GM18519 (cell line): ENCODE data around the gene PRKCSH.
"Not testable (repeated sequence)": the region's sequence is repeated elsewhere in the genome, so short reads cannot be mapped to it uniquely, and the experiment has no call there.

Experiments
- ATAC-seq: cut with Tn5 transposase; IDR thresholded peaks from one replicate; pipeline ENCODE4 v1.9.1; 2021; ENCODE audit warnings: mild to moderate bottlenecking, moderate library complexity; ENCODE audit not compliant: unreplicated experiment, low FRiP score

PRKCSH gene, protein sequence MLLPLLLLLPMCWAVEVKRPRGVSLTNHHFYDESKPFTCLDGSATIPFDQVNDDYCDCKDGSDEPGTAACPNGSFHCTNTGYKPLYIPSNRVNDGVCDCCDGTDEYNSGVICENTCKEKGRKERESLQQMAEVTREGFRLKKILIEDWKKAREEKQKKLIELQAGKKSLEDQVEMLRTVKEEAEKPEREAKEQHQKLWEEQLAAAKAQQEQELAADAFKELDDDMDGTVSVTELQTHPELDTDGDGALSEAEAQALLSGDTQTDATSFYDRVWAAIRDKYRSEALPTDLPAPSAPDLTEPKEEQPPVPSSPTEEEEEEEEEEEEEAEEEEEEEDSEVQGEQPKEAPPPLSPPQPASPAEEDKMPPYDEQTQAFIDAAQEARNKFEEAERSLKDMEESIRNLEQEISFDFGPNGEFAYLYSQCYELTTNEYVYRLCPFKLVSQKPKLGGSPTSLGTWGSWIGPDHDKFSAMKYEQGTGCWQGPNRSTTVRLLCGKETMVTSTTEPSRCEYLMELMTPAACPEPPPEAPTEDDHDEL

DNA sequence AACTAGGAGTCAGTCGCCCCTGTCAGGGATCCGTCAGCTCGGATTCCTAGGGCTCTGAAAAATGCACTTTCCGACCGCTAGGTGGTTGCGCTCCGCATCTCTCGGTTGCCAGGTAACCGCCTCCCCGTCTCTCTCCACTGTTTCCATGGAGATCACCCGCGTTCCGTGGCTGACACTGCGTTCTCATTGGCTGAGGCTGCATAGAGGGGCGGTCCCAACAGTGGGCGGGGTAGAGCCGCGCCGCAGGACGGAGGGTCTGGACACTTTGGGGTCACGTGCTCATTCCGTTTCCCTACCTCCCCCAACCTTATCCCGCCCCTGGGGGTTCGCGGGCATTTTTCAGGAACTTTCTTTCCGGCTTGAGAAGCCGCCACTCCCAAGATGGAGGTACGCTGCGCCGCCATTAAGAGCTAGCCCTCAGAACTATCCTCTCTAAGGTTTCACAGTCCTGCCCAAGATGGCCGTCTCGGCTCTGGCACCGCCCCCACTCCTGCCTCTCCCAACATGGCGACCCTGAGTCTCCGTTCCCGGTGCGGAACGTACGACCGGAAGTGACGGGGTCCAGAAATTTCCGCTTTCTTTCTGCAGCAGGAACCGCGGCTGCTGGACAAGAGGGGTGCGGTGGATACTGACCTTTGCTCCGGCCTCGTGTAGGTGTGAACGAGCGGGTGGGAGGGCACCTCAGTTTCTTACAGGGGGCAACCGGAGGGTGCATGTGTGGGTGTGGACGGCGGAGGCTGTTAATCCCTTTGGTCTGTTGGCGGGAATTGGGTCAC, at the start of gene PRKCSH, which contains the start of gene ODAD3:
PRKCSH (plus strand) TSS at position 579 of the 776 bp plus-strand sequence. CDS start 483 bp downstream, outside the sequence.
ODAD3 (minus strand) TSS at position 65 of the 776 bp plus-strand sequence. CDS start 105 bp downstream, outside the sequence.
- peak; percentile 85 for ATAC-seq

DNA sequence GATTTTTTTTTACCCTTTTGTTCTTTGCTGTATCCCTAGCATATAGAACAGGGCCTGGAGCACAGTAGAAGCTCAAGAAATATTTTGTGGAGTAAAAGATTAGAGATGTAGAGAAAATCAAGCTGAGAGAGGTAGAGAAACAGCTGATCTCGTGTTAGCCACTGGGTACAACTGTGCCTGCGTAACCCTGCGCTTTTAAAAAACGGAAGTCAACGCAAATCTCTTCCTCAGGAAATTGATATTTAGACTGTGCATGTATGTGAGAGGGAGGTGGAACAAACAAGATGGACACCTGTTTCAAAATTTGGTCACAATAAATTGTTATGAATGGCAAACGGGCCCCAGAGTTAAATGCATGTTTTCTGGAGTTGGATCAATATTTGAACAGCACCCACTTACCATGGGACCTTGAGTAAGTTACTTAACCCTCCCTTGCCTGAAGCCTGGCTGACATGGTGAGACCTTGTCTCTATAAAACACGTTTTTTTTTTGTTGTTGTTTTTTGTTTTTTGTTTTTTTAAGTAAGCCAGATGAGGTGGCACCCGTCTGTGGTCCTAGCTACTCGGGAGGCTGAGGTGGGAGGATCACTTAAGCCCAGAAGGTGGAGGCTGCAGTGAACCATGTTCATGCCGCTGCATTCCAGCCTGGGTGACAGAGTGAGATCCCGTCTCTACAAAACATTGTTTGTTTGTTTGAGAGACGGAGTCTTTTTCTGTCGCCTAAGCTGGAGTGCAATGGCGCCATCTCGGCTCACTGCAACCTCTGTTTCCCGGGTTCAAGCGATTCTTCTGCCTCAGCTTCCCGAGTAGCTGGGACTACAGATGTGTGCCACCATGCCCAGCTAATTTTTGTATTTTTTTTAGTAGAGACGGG, 48.0 kb upstream of the PRKCSH start:
- no peak for ATAC-seq

DNA sequence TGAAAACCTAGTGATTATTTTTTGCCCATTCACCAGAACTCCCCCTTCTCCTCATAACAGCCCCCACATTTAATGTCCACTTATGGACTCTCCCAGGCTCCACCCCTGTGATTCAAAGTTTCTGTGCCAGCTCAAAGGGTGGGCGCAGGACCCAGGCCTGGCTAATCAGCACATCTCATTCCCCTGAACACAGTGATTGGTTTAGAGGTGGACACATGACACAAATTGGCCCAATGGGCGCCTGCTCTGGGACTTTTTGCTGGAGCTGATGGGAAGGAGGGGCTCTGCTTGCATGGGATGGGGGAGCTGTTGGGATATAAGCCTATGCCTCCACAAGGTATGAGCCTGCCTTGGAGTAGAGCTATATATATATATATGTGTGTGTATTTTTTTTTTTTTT, 45.1 kb upstream of the PRKCSH start:
- no peak for ATAC-seq

DNA sequence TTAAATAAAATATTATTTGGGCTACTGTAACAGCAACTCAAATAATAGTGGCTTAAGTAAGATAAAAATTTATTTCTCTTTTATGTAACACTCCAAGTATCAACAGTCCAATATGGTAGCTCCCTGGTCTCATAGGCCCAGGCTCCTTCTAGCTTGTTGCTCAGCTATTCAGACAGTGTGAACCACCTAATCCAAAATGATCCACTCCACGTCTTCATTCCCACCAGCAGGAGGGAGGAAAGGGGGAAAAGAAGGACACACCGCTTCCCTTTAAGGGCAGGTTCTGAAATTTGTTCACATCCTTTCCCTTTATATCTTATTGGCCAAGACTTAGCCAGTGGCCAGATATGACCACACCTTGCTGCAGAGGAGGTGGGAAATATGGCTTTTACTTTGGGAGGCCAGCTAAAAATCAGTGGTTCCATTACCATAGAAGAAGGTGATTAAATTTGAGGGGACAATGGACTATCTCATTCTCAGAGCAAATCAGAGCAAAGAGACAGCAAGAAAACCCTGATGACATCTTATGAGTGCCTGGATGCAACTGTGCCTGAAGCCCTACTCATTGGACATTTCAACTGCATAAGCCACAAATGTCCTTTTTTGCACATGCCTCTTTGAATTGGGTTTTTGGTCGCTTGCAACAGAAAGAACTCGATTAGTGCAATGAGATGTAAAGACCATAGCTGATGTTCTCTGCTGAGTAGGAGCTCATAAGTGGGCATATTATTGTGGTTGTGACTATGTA, 44.3 kb upstream of the PRKCSH start:
- no peak for ATAC-seq

DNA sequence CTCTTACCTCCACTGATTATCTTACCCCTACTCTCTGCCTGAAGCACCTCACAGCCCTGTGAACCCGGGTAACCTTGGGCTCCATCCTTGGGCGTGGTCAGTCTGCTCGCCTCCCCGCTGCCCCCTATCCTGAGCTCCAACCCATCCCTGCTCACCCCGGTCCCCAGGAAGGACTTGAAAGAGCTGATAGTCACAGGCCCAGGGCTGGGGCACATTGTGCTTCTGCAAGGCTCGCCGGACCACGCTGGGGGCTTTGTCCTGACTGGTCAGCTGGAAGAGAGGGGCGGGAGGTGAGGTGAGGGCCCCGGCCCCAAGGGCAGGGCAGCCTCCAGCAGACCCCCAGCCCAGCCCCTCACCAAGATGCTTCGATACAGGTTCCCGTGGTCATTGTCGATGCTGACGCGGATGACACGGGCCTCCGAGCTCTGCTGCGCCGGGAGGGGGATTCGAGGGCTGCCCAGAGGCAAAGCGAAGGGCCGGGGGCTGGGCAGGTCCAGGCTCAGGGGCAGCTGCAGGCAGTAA, 38.3 kb upstream of the PRKCSH start:
- no peak for ATAC-seq

DNA sequence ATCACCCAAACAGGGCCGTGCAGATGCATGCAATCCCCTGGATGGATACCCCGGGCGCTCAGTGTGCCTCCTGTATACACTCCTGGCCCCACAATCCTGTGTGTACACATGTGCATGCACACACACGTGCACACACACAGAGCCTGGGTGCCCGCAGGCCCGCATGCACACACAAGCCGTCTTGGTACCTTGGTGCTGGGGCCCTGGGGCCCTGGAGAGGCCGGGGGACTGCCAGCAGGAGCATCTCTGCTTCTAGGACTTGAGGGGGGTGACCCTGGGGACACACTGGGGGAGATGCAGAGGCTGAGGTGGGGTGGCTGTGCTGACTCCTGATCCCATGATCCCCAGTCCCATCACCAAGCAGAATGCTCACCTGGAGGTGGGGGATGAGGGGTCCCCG, 35.8 kb upstream of the PRKCSH start:
- ATAC-seq = no peak

DNA sequence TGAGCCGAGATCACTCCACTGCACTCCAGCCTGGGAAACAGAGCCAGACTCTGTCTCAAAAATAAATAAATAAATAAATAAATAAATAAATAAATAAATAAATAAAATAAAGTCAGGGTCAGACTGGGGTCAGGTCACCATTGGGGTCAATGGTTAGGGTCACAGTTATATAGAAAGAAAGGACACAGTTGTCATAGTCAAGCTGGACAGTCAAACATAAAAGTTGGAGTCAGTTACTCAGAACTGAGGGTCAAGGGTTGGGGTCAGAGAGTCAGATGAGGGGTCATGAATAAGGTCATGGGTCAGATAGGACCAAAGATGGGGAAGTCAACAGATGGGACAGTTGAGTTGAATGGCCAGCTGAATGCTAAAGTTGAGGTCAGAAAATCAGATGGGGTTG, 34.6 kb upstream of the PRKCSH start:
- ATAC-seq = no peak

DNA sequence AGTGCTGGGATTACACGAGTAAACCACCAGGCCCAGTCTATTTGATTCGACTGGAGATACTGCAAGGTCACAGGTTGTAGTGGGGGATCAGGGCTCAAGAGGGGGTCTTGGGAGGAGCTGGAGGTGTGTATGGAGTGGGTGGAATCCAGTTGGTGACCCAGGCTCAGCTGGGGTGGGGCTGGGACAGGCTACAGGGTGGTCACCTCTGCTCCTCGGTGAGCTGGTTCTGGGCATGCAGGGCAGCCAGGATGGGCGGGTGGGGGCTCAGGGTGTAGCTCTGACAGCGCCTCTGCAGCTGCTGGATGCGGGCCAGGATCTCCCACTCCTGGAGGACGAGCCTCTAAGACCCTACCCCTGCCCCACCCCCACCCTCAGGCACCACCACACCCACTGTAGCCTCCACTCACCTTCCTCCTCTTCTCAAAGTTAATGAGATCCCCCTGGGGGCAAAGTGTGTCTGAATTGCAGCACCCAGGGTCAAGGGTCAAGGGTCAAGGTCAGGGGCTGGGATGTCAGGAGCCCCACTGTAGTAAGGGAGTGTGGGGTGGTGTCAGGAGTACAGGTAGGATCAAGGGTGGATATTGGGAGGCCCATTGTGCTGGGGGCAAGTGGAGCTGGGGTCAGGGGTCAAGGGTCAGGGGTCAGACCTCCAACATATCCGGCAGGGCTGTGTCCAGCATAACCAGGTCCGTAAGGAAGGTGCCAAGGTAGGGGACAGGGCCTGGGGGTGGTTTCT, 33.5 kb upstream of the PRKCSH start:
- ATAC-seq = no peak

DNA sequence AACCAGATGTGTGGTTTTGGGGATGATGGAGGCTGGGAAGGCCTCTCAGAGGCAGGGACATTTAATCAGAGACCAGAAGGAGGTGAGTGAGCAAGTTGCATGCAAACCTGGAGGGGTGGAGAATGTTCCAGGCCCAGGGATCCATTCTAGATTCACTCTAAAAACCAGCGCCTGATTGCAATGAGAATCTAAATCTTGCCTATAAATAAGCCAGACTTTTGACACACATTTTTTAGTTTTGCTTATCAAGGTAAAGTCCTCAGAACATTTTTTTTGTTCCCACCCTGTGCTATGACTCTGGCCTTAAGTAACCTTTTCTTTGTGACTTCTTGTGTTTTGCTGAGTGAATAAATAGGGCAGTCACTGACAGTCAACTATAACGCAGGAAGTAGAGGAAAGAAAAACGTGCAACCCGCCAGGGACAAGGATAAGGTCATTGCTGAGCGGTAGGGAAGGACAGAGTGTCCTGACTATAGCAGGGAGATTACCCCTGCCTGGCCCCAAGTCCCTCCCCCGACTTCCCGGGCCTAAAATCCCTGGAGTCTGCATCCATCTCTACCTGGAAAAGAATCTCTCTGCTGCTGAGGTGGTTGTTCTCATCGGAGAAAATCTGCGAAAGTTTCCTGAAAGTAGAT, 30.7 kb upstream of the PRKCSH start:
- ATAC-seq = no peak

DNA sequence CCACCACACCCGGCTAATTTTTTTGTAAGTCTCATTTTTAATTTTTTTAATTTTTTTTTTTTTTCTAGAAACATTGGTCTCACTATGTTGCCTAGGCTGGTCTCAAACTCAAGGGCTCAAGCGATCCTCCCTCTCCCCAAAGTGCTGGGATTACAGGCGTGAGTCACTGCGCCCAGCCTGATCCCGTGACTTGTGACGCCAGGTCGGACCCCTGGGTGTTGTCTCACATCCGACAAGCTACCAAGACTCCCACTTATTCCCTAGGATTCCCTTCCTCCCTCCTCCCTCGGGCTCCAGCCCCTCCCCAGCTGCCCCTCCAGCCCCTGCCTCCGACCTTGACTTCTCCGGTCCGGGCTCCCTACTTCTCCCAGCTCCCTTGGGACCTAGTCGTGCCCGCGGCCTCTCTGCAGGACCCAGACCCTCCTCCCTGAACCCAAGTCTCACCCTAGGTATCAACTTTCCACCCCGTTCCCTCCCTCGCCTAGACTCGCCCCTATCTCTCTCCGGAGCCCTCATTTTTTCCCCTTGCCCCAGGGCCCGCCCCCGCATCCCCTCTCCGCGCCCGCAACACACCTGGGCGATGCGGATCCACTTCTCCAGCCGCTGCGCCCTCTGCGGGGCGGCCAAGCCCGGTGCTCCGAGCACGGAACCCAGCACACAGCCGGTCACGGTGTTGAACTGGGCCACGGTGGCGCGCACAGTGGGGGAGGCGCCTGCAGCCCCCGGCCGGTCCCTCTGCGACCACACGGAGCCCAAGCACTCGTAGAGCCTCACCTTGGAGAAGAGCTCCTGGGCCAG, 29.4 kb upstream of the PRKCSH start:
- ATAC-seq = no peak

DNA sequence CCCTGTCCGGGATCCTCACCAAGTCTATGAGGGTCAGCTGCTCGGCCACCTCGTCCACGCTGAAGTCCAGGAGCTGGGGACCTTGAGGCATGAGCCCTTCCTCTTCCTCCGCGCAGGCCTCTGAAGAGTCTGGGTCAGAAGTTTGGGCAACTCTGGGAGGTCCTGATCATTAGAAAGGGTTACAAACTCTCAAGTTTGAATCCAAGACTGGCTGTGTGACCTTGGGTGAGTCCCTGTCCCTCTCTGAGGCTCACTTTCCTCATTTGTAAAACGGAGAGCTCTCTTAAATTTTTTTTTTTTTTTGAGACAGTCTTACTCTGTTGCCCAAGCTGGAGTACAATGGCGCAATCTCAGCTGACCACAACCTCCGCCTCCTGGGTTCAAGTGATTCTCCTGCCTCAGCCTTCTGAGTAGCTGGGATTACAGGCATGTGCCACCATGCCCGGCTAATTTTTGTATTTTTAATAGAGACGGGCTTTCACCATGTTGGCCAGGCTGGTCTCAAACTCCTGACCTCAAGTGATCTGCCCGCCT, 28.7 kb upstream of the PRKCSH start:
- not testable (repeated sequence) for ATAC-seq

DNA sequence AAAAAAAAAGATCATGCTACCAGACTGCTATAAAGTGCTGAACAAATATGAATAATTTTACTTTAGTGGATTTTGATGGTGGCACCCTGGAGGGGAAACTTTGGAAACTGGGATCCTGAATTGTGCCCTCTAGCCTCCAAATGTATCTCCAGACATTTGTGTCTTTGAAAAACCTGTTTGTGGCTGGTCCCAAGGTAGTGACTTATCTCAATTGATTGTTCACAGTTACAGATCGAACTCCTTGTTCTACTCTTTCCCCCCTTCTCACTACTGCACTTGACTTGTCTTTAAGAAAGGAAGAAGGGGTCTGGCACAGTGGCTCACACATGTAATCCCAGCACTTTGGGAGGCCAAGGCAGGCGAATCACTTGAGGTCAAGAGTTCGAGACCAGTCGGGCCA, 26.8 kb upstream of the PRKCSH start:
- no peak for ATAC-seq

DNA sequence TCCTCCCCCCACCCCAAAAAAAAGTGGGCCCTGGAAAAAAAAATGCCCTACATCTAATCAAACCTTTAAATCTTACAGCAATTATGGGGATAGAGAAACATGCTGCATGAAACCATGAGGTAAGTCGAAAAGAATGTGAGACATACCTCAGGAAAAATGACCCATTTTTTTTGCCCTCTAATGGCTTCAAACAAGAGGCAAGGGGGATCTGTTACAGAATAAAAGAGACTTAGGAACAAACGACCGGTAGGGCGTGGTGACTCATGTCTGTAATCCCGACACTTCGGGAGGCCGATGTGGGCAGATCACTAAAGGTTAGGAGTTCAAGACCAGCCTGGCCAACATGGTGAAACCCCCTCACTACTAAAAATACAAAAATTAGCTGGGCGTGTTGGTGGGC, 24.8 kb upstream of the PRKCSH start:
- no peak for ATAC-seq

DNA sequence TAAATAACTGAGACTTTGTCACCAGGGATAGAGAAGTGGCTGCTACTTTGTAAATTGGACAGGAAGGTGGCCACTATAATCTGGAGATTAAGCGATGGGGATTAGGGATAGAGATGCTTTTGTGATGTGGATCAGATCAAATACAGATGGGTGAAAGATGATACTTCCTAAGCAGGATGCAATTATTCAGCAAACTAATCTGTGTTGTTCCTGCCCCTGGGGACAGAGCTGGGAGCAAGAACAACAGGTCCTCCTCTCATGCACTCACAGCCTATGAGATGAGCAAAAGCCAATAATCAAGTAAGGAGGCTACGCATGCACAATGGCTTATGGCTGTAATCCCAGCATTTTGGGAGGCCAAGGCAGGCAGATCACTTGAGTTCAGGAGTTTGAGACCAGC, 20.9 kb upstream of the PRKCSH start:
- ATAC-seq = no peak

DNA sequence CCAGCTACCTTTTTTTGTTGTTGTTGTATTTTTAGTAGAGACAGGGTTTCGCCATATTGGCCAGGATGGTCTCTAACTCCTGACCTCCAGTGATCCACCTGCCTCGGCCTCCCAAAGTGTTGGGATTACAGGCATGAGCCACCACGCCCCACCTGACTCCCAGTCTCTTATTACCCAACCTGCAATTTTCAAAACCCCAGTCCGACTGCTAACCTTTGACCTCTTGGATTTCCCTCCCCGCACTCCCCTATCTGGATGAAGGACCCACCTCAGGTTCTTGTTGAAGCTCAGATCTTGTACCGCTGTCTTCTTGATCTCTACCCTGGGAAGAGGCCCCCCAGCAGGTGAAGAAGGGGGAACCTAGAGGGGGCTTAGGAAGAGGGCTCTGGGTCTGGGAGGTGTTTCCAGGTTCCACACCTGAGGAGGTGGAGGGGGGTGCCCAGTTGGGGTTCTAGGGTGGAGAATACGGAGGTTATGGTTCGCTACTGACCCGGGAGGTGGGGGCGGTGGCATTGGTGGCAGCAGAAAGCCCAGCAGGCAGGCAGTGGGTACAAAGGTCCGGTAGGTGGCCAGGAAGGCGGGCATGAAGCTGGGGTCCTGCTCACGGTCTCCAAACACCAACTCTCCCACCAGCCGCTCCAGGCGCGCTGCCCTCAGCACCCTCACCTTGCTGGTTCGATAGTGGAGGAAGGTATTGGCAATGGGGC, 18.9 kb upstream of the PRKCSH start:
- ATAC-seq = no peak

DNA sequence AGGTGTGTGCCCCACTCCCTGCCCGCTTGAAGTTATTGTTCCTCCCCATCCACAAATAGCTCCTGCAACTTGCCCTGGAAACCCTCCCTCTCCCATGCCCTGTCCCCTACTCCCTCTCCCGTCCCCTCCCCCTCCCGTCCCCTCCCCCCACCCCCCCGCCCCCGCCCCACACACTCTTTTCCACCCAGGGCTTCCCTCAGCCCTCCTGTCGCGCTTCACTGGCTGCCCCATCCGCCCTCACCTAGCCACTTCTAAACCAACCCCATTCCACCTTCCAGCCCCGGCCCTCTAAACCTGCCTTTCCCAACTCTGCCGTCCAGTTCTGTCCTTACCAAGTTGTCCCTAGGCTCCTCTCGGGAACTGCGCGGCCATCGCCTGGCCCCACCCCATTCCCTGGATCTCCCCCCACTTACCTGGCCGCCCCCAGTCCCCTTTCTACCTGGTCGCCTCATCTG, 17.3 kb upstream of the PRKCSH start:
- no peak for ATAC-seq
